ENCODE measurements around the gene PTGFR.

DNA sequence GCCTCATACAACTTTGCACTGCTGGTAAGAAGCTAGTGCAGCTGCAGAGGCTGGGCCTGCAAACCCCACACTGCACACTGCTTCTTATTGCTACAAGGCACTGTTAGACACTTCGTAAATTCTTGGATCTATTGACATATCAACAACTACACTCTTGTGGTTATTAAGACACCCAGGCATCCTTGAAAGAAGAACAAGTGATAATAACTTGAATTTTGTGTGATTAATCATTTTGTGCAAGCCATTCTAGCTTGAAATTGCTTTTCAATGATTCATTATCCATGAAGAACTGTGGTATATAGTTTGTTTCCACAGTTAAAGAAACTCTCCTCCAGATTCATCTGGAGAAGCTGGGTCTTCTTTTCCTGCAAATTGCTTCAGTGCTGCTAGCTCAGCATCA lies 95.8 kb downstream of the PTGFR start:
- TF ChIP-seq, protein P1, sequence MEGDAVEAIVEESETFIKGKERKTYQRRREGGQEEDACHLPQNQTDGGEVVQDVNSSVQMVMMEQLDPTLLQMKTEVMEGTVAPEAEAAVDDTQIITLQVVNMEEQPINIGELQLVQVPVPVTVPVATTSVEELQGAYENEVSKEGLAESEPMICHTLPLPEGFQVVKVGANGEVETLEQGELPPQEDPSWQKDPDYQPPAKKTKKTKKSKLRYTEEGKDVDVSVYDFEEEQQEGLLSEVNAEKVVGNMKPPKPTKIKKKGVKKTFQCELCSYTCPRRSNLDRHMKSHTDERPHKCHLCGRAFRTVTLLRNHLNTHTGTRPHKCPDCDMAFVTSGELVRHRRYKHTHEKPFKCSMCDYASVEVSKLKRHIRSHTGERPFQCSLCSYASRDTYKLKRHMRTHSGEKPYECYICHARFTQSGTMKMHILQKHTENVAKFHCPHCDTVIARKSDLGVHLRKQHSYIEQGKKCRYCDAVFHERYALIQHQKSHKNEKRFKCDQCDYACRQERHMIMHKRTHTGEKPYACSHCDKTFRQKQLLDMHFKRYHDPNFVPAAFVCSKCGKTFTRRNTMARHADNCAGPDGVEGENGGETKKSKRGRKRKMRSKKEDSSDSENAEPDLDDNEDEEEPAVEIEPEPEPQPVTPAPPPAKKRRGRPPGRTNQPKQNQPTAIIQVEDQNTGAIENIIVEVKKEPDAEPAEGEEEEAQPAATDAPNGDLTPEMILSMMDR (IDR thresholded peaks at IDR 0.05): no peak
- no peak for TF ChIP-seq POLR2AphosphoS5 (IDR thresholded peaks at IDR 0.05)
- TF ChIP-seq POLR2A (IDR thresholded peaks at IDR 0.05): no peak

Measured in prostate gland (tissue), 2 donors.